WI38 (cell line): Measurements from ENCODE around the gene MAP1LC3C.
"Not testable (repeated sequence)": the region's sequence is repeated elsewhere in the genome, so short reads cannot be mapped to it uniquely, and the experiment has no call there.

ENCODE experiments used
- H3K4me3 ChIP-seq: 2 replicates; pipeline ENCODE4 v1.5.1; 2011; ENCODE audit warnings: low read depth, mild to moderate bottlenecking, control low read depth, low read length
- CTCF ChIP-seq: IDR thresholded peaks from 2 replicates; pipeline ENCODE4 v1.5.1; 2012; ENCODE audit warnings: low read depth, mild to moderate bottlenecking, control low read depth, low read length

Gene MAP1LC3C

DNA sequence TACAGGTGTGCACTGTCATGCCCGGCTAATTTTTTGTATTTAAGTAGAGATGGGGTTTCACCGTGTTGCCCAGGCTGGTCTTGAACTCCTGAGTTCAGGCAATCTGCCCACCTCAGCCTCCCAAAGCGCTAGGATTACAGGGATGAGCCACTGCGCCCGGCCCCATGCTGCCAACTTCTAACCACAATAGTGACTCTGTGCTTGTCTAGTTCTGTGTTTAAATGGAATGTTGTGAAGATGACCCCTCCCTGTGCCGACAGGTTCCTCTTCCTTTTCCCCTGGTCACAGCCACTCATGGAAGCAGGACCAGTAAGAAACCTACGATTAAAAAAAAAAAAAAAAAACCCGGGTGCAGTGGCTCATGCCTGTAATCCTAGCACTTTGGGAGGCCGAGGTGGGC, 4.7 kb downstream of the MAP1LC3C start:
- no peak for TF ChIP-seq CTCF
- no peak overlapping the region for H3K4me3 ChIP-seq

- H3K4me3 ChIP-seq: no peak overlapping the region
- TF ChIP-seq CTCF: no peak
Measured at GRCh38 chr1:241992734-241993133, 6.2 kb downstream of the MAP1LC3C start.

DNA sequence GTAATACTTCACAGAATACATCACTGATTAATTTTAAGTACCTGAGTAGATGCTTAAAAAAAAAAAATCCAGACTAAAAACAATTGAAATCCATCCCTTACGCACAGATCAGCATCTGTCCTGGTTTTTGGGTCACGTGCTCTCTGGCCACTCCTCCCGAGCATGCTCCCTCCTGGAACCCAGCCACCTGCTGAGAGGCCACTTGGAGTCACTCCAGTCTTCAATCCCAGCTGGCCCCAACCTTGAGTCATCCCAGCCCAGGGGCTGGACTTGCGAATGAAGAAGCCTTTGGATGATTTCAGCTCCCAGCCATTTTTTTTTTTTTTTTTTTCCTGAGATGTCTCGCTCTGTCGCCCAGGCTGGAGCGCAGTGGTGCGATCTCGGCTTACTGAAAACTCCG, 8.9 kb downstream of the MAP1LC3C start:
- no peak for TF ChIP-seq CTCF
- no peak overlapping the region for H3K4me3 ChIP-seq

DNA sequence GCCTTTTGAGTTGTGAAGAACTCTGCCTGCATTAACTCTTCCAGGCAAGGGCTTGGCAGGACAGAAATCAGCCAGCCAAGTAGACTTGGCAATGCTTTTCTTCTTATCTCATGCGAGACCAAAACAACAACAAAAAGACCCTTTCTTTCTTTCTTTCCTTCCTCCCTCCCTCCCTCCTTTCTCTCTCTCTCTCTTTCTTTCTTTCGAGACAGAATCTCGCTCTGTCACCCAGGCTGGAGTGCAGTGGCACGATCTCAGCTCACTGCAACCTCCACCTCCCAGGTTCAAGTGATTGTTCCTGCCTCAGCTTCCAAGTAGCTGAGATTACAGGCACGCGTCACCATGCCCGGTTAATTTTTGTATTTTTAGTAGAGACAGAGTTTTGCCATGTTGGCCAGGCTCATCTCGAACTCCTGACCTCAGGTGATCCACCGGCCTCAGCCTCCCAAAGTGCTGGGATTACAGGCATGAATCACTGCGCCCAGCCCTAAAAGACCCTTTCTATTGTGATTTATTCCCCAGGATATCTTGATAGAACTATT, 10.4 kb downstream of the MAP1LC3C start:
- not testable (repeated sequence) for H3K4me3 ChIP-seq

DNA sequence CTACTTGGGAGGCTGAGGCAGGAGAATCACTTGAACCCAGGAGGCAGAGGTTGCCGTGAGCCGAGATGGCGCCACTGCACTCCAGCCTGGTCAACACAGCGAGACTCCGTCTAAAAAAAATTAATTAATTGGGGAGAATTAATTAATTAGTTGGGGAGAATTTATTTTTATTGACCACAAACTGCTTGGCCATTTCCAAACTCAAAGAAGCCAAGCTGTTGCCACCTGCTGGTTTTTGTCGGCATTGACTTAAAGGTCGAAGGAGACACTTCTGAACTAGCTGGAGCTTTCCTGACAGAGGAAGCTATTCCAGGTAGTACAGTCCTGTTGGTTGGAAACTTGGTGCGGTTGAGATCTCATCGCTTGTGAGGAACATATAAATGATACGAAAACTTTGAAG, 13.1 kb downstream of the MAP1LC3C start:
- no peak overlapping the region for H3K4me3 ChIP-seq
- no peak for TF ChIP-seq CTCF

- no peak for TF ChIP-seq CTCF
- no peak overlapping the region for H3K4me3 ChIP-seq
Measured at GRCh38 chr1:241979926-241980325, 19.0 kb downstream of the MAP1LC3C start.

GRCh38 chr1:241979071-241979470, 19.8 kb downstream of the MAP1LC3C start:
- H3K4me3 ChIP-seq: no peak overlapping the region
- no peak for TF ChIP-seq CTCF

DNA sequence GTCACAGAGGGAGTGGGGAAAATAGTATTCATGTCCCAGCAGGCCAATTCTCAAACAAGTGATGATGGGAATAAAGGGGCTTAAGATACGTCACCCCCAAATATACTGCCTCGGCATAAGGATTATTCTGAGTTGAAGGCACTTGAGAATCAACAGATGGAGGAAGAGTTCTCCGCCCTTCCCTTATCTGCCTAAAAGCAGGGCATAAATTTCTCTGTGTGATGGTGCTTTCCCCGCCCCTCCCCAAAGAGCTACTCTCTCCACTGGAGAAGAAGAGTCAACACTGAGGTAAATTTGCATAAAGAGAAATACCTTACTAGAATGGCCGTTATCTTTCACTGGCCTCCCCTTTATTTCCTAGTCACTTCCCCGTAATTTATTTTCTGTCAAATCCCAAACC, 22.7 kb downstream of the MAP1LC3C start:
- H3K4me3 ChIP-seq: no peak overlapping the region
- no peak for TF ChIP-seq CTCF
